Right atrium auricular region (tissue), 2 donors: ENCODE data around the gene CXCL12. TPM values are rescaled to one million over a fixed set of nuclear protein-coding genes. Genes with fewer than 3 reads are reported as not detected.

Experiments used
- DNase-seq: peaks from one replicate; pipeline ENCODE4 v3.0.0-alpha.2; 2019; ENCODE audit warnings: low spot score
- H3K27ac ChIP-seq, 2 donors: fragments of 200-600 bp; sonication (generic); 1 replicate in 1 of 2; 2 replicates in 1 of 2; pipeline ENCODE4 v1.5.1; 2016 to 2019
- H3K27me3 ChIP-seq, 2 donors: fragments of 200-600 bp; sonication (generic); one replicate each; pipeline versions ENCODE4 v1.5.1 to v1.6.0; 2017 to 2019
- H3K36me3 ChIP-seq: fragments of 200-600 bp; sonication (generic); one replicate; pipeline ENCODE4 v1.5.1; 2016
- H3K4me1 ChIP-seq, 2 donors: fragments of 200-600 bp; sonication (generic); one replicate each; pipeline versions ENCODE4 v1.5.1 to v1.6.0; 2017 to 2019
- H3K4me3 ChIP-seq, 2 donors: fragments of 200-600 bp; sonication (generic); 1 replicate in 1 of 2; 2 replicates in 1 of 2; pipeline ENCODE4 v1.5.1; 2017 to 2019; ENCODE audit warnings: mild to moderate bottlenecking in 1 of 2, moderate library complexity in 1 of 2
- H3K9me3 ChIP-seq, 2 donors: fragments of 200-600 bp; sonication (generic); one replicate each; pipeline ENCODE4 v1.5.1; 2019
- total RNA-seq, 2 donors: library from RNA; depleted of rRNA; stranded (reverse); fragments of >200 nt; gene quantifications; one replicate each; pipeline ENCODE4 v1.1.0, GENCODE V29; 2016
- TF ChIP-seq, protein P1 (sequence below), 2 donors: fragments of 200-600 bp; sonication (generic); IDR thresholded peaks; one replicate each; pipeline ENCODE4 v1.5.1; 2019; ENCODE audit warnings: antibody characterized with exemption in 2 of 2

Gene CXCL12
- total RNA-seq, 2 donors from 2014 or later, result 53.8 to 64.0 TPM

DNA sequence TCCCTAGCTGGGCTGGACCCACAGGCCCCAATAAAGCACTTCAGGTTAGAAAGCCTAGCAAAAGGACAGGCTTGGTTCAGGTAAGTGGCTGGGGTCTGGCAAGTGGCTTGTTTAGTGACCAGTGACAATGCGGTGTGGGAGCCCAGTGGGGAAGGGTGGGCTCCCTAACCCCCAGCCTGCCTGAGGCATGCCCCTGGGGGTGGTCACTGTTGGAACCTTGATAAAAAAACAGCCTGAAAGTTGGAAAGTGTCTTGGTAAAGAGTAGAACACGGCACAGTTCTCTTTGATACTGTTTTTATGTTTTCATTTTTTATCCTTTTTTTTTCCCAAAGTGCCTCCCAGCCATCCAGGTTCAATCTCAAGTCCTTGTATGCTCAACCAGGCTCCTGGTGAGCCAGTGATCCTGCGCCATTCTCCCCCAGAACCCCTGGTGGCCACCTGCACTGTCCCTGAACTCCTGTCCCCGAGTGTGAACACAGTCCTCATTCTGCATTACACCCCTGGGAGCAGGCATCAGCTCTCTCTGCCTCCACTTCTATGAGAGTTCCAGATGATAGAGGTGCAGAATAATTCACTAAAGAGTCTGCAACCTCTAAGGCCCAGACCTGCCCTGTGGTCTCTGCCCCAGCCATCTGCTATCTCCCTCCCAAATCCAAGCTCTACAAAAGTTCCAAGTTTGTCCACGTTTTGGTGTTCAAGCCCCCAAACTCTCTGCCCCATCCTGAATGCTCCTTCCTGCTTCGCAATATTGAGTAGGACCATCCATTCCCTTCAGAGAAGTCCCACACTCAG is 15.0 kb upstream of the CXCL12 start:
- peak; percentile 36 for DNase-seq
- TF ChIP-seq, protein P1, sequence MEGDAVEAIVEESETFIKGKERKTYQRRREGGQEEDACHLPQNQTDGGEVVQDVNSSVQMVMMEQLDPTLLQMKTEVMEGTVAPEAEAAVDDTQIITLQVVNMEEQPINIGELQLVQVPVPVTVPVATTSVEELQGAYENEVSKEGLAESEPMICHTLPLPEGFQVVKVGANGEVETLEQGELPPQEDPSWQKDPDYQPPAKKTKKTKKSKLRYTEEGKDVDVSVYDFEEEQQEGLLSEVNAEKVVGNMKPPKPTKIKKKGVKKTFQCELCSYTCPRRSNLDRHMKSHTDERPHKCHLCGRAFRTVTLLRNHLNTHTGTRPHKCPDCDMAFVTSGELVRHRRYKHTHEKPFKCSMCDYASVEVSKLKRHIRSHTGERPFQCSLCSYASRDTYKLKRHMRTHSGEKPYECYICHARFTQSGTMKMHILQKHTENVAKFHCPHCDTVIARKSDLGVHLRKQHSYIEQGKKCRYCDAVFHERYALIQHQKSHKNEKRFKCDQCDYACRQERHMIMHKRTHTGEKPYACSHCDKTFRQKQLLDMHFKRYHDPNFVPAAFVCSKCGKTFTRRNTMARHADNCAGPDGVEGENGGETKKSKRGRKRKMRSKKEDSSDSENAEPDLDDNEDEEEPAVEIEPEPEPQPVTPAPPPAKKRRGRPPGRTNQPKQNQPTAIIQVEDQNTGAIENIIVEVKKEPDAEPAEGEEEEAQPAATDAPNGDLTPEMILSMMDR (IDR thresholded peaks at IDR 0.05), result no peak
- Histone ChIP-seq H3K27ac (no peak overlapping the region), H3K27me3 (no peaks in the 10 kb centered on the region), H3K36me3 (no peaks in the 10 kb centered on the region), H3K9me3 (peaks cover 0 to 1% of the 10 kb centered on the region in 2 donors), H3K4me3 (no peak overlapping the region), H3K4me1 (no peaks in the 10 kb centered on the region)

DNA sequence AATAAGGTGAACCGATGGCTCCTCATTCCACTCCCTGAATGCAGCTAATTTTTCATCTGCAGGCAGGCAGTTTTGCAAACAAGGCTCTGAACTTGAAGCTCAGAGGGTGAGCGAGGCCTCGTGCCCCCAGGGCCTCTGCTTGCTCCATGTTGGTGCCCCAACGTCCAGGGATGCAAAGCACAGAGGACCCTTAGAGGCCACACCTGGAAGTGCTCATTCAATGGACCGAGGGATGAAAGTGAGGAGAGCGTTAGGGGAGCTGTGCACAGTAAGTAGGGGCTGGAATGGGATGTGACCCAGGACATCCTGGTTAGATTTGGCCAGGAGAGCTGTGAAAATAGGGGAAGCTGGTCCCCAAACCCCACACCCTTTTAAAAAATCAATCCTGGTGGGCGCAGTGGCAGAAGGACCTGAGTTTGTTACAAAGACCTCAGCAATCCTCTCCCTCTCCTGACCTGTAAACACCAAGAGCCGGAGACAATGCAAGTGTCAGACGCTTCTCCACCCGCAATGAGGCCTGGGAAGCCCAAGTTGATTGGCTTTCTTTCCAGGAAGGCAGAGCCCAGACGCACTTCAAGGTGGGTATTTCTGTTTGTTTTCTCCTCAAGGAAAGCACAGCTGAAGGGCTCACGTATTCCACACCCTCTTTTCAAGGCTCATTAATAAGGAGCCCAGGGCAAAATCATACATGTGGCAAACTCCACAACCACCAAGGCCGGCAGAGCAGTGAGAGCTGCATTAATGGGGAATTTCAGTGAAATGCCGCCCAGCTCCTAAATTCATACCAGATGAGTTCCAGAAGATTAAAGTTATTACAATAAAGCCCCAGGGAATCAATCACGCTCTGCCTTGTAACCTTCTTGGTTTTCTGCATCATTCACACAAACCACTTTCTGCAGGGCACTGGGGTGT is 14.1 kb upstream of the CXCL12 start:
- TF ChIP-seq, protein P1 (IDR thresholded peaks at IDR 0.05), result no peak
- Histone ChIP-seq H3K9me3 (no peaks in the 10 kb centered on the region), H3K27ac (no peak overlapping the region), H3K4me3 (no peak overlapping the region), H3K4me1 (no peaks in the 10 kb centered on the region), H3K36me3 (no peaks in the 10 kb centered on the region), H3K27me3 (no peaks in the 10 kb centered on the region)
- peak; percentile 50 for DNase-seq

DNA sequence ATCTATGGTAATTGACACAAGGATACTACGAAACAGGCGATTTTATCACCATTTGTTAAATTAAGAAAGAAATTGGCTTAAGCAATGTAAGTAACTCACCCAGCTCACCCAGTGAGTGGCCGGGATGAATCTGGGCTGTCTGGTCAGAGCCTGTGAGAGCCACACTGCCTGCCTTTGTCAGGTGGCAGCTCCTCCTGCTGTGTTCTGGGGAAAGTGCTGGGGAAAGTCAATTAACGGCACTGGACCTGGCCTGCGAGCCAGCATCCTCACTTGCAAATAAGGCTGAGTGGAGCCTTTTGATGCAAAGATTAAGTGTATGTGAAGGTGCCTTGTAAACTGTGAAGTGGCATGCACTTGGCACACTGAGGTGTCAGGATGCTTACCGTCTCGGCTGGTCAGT is 13.4 kb upstream of the CXCL12 start:
- H3K4me1 ChIP-seq, result no peaks in the 10 kb centered on the region
- H3K4me3 ChIP-seq, result no peak overlapping the region
- no peaks in the 10 kb centered on the region for H3K27me3 ChIP-seq
- TF ChIP-seq, protein P1 (IDR thresholded peaks at IDR 0.05), result no peak
- no peaks in the 10 kb centered on the region for H3K9me3 ChIP-seq
- H3K36me3 ChIP-seq, result no peaks in the 10 kb centered on the region
- no peak overlapping the region for H3K27ac ChIP-seq
- DNase-seq, result no peak

DNA sequence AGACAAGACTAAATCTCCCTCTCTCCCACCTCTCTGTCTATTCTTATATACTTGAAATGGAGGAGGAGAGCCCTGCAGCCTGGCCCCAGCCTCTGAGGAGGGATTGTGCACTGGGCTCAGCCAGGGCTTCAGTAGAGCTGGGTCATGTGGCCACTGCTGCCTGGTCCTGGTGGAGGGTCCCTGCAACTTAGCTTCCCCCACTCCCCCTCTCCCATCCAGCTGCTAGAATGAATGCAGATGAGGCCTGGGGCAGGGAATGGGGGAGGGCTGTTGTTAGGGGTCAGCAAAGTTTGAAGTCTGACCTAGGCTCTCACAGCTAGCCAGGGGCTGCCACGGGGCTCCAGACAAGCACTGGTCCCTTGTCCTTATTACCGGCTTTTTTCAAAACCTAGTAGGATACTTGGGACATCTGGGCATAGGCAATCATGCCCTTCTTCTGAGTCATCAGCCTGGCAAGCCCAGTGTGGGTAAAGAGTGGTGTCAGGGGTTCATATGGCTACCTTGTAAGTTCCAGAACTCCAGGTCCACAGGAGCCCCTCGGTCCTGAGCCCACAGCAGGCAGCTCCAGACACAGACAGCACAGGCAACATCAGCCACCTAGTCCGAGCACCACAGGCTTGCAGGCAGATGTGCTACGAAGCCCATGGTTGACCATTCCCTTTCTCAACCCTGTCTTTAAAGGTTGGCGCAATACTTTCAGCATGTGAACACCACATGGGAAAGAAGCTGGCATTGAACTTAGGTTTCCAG is 12.8 kb upstream of the CXCL12 start:
- no peak overlapping the region for H3K27ac ChIP-seq
- H3K9me3 ChIP-seq, result no peaks in the 10 kb centered on the region
- DNase-seq, result peak; percentile 28
- H3K27me3 ChIP-seq, result no peaks in the 10 kb centered on the region
- no peaks in the 10 kb centered on the region for H3K4me1 ChIP-seq
- no peaks in the 10 kb centered on the region for H3K36me3 ChIP-seq
- TF ChIP-seq, protein P1 (IDR thresholded peaks at IDR 0.05), result no peak
- H3K4me3 ChIP-seq, result no peak overlapping the region

DNA sequence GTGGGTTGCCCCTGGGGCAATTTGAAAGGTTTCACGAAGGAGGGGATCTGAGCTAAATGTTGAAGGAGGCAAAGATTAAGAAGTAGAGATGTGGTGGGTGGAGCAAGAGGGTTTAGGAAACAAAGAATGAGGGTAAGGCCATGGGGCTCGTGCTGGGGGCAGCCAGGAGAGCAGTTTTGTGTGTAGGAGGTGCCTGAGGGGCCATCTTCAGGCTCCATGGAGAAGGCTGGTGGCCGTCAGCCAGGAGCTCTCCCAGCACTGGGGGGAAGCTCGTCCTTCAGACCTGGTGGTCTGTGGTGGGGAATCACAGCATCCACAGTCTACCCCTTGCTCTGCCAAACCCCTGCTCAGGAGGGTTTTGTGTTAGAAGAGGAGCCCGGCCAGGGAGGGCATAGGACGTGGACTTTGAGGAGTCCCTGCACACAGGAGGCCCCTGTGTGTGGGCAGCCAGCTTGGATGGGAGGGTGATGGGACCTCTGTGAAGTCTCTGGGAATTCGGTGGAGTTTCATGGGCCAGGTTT is 11.8 kb upstream of the CXCL12 start:
- Histone ChIP-seq H3K36me3 (no peaks in the 10 kb centered on the region), H3K27ac (no peak overlapping the region), H3K4me3 (no peak overlapping the region), H3K27me3 (no peaks in the 10 kb centered on the region), H3K9me3 (no peaks in the 10 kb centered on the region), H3K4me1 (no peaks in the 10 kb centered on the region)
- TF ChIP-seq, protein P1 (IDR thresholded peaks at IDR 0.05), result no peak
- DNase-seq, result no peak
